Measurements from ENCODE around the gene NPTX1. TPM values are rescaled to one million over a fixed set of nuclear protein-coding genes. Genes with fewer than 3 reads are reported as not detected.

NPTX1 gene
- polyA plus RNA-seq, 1 donor: 1.00 TPM

- no peak for DNase-seq
Observed at GRCh38 chr17:80460429-80460834, 16.0 kb downstream of the NPTX1 start.

- no peak for DNase-seq
Observed at GRCh38 chr17:80459234-80459633, 17.2 kb downstream of the NPTX1 start.

GRCh38 chr17:80458016-80458415 is 18.4 kb downstream of the NPTX1 start:
- no peak for DNase-seq

GRCh38 chr17:80457236-80457856 is 19.1 kb downstream of the NPTX1 start:
- no peak for DNase-seq

GRCh38 chr17:80456465-80457235 is 19.8 kb downstream of the NPTX1 start:
- DNase-seq: no peak

- DNase-seq: no peak
Observed at GRCh38 chr17:80455784-80456183, 20.6 kb downstream of the NPTX1 start.

- no peak for DNase-seq
Observed at GRCh38 chr17:80455336-80455710, 21.1 kb downstream of the NPTX1 start.

- DNase-seq: peak; percentile 96
Observed at GRCh38 chr17:80454557-80455335, 21.7 kb downstream of the NPTX1 start.

- no peak for DNase-seq
Observed at GRCh38 chr17:80453998-80454556, 22.3 kb downstream of the NPTX1 start.

GRCh38 chr17:80453126-80453997 is 23.0 kb downstream of the NPTX1 start:
- DNase-seq: no peak

GRCh38 chr17:80452173-80452915 is 24.1 kb downstream of the NPTX1 start:
- DNase-seq: no peak

GRCh38 chr17:80451104-80451775 is 25.2 kb downstream of the NPTX1 start:
- DNase-seq: no peak

GRCh38 chr17:80449930-80450576 is 26.4 kb downstream of the NPTX1 start:
- no peak for DNase-seq

- no peak for DNase-seq
Observed at GRCh38 chr17:80449194-80449929, 27.0 kb downstream of the NPTX1 start.

- DNase-seq: no peak
Observed at GRCh38 chr17:80447790-80448189, 28.6 kb downstream of the NPTX1 start.

- DNase-seq: no peak
Observed at GRCh38 chr17:80446645-80447405, 29.6 kb downstream of the NPTX1 start.

GRCh38 chr17:80445726-80446110 is 30.7 kb downstream of the NPTX1 start:
- no peak for DNase-seq

GRCh38 chr17:80445007-80445725 is 31.2 kb downstream of the NPTX1 start:
- DNase-seq: no peak
